Measurements from ENCODE around the gene COBLL1.

DNA sequence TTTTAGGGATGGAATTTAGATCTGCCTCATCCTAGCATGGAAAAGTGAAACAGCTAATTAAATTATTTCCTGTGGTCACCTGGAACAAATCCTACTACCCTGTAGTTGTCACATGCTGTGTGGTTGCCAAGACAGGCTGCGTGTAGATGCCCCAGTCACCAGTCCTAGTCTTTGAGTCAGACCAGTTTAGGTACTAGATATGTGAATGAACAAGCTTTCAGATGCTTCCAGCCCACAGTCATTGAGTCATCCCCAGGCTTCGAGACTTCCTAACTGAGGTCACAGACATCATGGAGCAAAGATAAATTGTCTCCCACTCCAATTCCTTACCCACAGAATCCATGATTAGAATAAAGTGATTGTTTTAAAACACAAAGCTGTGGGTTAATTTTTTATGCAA, 184.5 kb downstream of the COBLL1 start:
- no peak for TF ChIP-seq EZH2 (IDR thresholded peaks at IDR 0.05)
- no peak for TF ChIP-seq POLR2AphosphoS5 (IDR thresholded peaks at IDR 0.05; ENCODE audit: borderline replicate concordance, low read depth, low read length)
